ENCODE results near the gene NFATC2. TPM values are rescaled to one million over a fixed set of nuclear protein-coding genes. Genes with fewer than 3 reads are reported as not detected.

NFATC2 gene
- total RNA-seq, 3 donors from 2014 or later: 6.2 to 7.3 (median 7.2) TPM

GRCh38 chr20:51352791-51353190, 189.7 kb downstream of the NFATC2 start:
- Histone ChIP-seq H3K4me3 (no peak overlapping the region), H3K9me3 (no peaks in the 10 kb centered on the region), H3K36me3 (ENCODE audit: low read depth) (no peaks in the 10 kb centered on the region), H3K4me1 (ENCODE audit: low read depth) (no peaks in the 10 kb centered on the region)
- ATAC-seq: peak; percentile 17
- no peak for DNase-seq
- TF ChIP-seq, protein P1, sequence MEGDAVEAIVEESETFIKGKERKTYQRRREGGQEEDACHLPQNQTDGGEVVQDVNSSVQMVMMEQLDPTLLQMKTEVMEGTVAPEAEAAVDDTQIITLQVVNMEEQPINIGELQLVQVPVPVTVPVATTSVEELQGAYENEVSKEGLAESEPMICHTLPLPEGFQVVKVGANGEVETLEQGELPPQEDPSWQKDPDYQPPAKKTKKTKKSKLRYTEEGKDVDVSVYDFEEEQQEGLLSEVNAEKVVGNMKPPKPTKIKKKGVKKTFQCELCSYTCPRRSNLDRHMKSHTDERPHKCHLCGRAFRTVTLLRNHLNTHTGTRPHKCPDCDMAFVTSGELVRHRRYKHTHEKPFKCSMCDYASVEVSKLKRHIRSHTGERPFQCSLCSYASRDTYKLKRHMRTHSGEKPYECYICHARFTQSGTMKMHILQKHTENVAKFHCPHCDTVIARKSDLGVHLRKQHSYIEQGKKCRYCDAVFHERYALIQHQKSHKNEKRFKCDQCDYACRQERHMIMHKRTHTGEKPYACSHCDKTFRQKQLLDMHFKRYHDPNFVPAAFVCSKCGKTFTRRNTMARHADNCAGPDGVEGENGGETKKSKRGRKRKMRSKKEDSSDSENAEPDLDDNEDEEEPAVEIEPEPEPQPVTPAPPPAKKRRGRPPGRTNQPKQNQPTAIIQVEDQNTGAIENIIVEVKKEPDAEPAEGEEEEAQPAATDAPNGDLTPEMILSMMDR (IDR thresholded peaks at IDR 0.05): no peak
- intact Hi-C loops (cut with DNase I, micrococcal nuclease): no loop called here

DNA sequence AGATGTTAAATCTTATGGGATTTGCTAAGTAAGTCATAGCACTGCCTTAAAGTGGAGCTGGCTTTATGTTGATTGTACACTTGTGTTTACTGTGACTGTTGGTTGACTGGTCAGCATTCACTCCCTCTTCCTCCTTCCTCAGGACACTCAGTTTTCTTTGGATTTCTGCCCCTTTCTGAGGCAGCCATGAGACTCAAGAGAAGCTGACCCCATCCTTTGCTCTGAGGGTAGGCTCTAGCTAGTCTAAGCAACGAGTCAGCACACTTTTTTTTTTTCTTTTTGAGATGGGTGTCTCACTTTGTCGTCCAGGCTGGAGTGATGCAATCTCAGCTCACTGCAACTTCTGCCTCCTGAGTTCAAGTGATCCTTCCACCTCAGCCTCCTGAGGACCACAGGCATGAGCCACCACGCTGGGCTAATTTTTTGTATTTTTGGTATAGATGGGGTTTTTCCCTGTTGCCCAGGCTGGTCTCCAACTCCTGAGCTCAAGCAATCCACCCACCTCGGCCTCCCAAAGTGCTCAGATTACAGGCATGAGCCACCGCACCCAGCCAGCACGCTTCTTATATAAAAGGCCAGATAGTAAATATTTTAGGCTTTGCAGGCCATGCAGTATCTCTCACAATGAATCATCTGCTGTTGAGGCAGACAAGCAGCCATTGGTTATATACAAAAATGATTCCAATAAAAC, 191.4 kb downstream of the NFATC2 start:
- H3K36me3 ChIP-seq (ENCODE audit: low read depth): no peaks in the 10 kb centered on the region
- ATAC-seq: no peak
- TF ChIP-seq, protein P1 (IDR thresholded peaks at IDR 0.05): no peak
- H3K4me1 ChIP-seq (ENCODE audit: low read depth): no peaks in the 10 kb centered on the region
- DNase-seq: no peak
- H3K9me3 ChIP-seq: no peaks in the 10 kb centered on the region
- no peak overlapping the region for H3K4me3 ChIP-seq
- intact Hi-C loops (cut with DNase I, micrococcal nuclease): no loop called here

- intact Hi-C loops (cut with DNase I, micrococcal nuclease): no loop called here
- DNase-seq: no peak
- TF ChIP-seq, protein P1 (IDR thresholded peaks at IDR 0.05): no peak
- Histone ChIP-seq H3K4me3 (no peak overlapping the region), H3K4me1 (ENCODE audit: low read depth) (no peaks in the 10 kb centered on the region), H3K9me3 (no peaks in the 10 kb centered on the region), H3K36me3 (ENCODE audit: low read depth) (no peaks in the 10 kb centered on the region)
- no peak for ATAC-seq
Measured at GRCh38 chr20:51348876-51349275, 193.6 kb downstream of the NFATC2 start.

DNA sequence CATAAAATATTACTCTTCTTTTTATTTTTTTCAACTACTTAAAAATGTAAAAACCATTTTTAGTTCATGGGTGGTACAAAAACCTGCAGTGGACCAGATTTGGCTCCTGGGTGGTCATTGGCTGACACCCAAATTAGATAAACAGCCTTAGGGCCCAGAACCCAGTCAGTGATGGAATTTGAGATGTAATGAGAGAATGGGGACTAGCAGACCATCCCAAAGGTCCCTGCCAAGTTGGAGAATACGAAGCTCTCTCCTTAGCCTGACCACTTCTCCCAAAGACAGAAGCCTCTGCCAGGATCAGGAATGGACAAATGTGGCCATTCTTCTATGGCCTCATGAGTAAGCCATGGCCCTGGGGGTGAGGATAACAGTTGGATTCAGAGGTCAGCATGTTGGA, 194.7 kb downstream of the NFATC2 start:
- DNase-seq: no peak
- Histone ChIP-seq H3K4me1 (ENCODE audit: low read depth) (no peaks in the 10 kb centered on the region), H3K4me3 (no peak overlapping the region), H3K9me3 (no peaks in the 10 kb centered on the region), H3K36me3 (ENCODE audit: low read depth) (no peaks in the 10 kb centered on the region)
- no peak for ATAC-seq
- intact Hi-C loops (cut with DNase I, micrococcal nuclease): no loop called here
- TF ChIP-seq, protein P1 (IDR thresholded peaks at IDR 0.05): no peak

DNA sequence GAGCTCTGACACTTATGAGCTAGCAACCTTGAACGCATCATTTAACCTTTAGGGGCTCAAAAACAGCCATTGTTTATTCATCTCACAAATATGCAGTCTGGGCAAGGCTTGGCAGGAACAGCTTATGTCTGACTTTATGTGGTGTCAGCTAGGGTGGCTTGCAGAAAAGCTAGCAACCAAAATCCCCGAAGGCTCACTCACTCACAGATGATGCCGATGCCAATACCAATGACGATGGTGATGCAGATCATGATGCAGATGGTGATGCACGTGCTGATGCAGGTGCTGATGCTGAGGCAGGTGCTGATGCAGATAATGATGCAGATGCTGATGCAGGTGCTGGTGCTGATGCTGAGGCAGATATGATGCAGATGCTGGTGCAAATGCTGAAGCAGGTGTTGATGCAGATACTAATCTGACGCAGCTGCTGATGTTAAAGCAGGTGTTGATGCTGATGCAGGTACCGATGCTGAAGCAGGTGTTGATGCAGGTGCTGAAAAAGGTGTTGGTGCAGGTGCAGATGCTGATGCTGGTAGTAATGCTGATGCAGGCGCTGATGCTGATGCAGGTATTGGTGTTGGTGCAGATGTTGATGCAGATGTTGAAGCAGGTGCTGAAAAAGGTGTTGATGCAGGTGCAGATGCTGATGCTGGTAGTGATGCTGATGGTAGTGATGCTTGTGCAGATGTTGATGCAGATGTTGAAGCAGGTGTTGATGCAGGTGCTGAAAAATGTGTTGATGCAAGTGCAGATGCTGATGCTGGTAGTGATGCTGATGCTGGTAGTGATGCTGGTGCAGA, 195.6 kb downstream of the NFATC2 start:
- no peaks in the 10 kb centered on the region for H3K9me3 ChIP-seq
- no peak for DNase-seq
- H3K4me1 ChIP-seq (ENCODE audit: low read depth): no peaks in the 10 kb centered on the region
- H3K36me3 ChIP-seq (ENCODE audit: low read depth): no peaks in the 10 kb centered on the region
- H3K4me3 ChIP-seq: no peak overlapping the region
- TF ChIP-seq, protein P1 (IDR thresholded peaks at IDR 0.05): no peak
- intact Hi-C loops (cut with DNase I, micrococcal nuclease): no loop called here
- ATAC-seq: no peak

Measured in mucosa of descending colon (tissue), 3 donors.